ENCODE measurements around the gene SRPK2.

DNA sequence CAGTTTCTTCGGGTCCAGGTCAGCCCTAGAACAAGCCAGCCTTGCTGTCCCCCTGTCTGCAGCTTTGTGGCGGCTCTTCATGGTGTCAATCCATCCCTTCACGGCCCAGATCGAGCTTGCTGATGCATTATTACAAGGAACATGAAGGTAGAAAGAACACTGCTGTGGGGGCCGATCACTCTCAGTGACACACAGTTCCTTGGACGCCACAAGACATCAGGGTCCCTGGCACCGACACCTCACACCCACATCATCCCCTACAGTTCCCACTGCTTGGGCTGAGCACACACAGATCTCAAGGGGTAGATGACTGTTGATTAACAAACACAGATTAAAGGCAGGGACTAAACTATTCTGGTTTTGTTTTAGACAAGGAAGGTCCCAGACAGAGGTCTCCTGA, 255.4 kb downstream of the SRPK2 start:
- TF ChIP-seq, protein P1, sequence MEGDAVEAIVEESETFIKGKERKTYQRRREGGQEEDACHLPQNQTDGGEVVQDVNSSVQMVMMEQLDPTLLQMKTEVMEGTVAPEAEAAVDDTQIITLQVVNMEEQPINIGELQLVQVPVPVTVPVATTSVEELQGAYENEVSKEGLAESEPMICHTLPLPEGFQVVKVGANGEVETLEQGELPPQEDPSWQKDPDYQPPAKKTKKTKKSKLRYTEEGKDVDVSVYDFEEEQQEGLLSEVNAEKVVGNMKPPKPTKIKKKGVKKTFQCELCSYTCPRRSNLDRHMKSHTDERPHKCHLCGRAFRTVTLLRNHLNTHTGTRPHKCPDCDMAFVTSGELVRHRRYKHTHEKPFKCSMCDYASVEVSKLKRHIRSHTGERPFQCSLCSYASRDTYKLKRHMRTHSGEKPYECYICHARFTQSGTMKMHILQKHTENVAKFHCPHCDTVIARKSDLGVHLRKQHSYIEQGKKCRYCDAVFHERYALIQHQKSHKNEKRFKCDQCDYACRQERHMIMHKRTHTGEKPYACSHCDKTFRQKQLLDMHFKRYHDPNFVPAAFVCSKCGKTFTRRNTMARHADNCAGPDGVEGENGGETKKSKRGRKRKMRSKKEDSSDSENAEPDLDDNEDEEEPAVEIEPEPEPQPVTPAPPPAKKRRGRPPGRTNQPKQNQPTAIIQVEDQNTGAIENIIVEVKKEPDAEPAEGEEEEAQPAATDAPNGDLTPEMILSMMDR (IDR thresholded peaks at IDR 0.05; ENCODE audit: insufficient read depth, low read depth, low read length): no peak
- TF ChIP-seq EZH2 (IDR thresholded peaks at IDR 0.05; ENCODE audit: insufficient read depth, low read length): no peak

Data from astrocyte (in vitro differentiated cells and primary cell).